Measurements from ENCODE around the gene TMEM97. TPM values are rescaled to one million over a fixed set of nuclear protein-coding genes. Genes with fewer than 3 reads are reported as not detected.
"Not testable (repeated sequence)": the region's sequence is repeated elsewhere in the genome, so short reads cannot be mapped to it uniquely, and the experiment has no call there.

The TMEM97 gene
- polyA plus RNA-seq, 3 donors = 50.0 to 63.4 (median 50.0) TPM

DNA sequence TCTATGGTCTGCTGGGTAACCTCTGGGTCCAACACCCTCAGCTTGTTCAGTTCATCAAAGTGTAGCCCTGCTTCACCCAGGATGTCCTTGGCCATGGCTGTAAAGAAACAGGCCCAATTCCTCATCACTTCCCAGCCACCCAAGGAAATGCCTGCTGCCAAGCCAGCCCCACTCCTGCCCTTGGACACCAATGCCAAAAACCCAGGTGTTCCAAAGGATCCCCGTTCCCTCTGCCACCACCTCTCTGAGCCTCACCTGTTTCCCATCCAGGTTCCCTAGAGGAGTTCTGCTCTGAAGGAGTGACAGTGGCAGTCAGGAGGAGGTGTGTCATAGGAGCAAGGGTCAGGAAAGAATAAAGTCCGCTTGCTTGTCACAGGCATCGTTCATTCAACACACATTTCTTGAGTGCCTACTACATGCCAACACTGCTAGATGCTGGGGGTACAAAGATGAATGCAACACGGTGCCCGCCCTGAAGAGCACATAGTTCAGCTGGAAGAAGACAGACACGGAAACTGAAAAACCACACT lies 13.0 kb downstream of the TMEM97 start:
- DNase-seq (ENCODE audit: extremely low read depth in 1 of 11, low read depth in 9 of 11, low spot score in 4 of 11) = no peak

DNA sequence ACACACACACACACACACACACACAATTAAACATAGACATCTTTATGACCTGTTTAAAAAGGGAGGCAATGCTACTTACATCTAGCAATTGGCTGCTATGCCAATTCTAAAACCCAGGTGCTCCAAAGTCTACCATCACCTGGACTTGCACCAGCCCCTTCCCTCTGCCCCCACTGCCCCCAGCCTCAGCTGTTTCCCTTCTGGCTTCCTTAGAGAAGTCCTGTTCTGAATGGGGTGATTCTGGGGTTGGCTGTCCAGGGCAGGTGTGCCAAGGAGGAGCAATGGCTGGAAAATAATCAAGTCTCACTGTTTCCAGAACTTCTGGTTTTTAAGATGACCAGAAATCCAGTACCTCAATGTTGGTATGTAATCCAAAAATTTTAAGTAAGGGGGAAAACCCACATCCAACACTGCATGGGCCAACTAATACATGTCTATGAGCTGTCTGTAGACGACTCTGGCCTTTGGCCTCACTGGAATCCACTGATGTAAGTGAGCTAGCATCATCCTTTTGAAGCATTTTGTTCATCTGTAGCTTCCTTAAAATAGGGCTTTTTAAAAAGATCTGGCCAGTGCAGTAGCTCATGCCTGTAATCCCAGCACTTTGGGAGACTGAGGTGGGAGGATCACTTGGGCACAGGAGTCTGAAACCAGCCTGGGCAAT lies 14.2 kb downstream of the TMEM97 start:
- DNase-seq (ENCODE audit: extremely low read depth in 1 of 11, low read depth in 9 of 11, low spot score in 4 of 11) = no peak

DNA sequence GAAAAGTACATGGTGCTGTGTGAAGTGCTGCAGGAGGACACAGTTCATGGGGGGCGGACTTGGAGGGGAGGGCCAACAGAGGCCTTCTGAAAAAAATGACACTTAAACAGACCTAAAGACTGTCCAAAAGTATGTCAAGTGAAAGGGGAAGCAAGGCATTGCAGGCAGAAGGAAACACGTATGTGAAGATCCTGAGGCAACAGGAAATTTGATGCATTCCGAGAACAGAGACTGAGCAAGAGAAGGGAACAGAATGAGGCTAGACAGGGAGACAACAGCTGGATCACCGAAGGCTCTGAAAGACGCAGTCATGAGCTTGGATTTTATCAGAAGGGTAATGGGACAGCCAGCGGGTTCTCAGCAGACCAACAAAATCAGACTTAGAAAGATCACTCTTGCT lies 15.2 kb downstream of the TMEM97 start:
- DNase-seq (ENCODE audit: extremely low read depth in 1 of 11, low read depth in 9 of 11, low spot score in 4 of 11) = no peak

DNA sequence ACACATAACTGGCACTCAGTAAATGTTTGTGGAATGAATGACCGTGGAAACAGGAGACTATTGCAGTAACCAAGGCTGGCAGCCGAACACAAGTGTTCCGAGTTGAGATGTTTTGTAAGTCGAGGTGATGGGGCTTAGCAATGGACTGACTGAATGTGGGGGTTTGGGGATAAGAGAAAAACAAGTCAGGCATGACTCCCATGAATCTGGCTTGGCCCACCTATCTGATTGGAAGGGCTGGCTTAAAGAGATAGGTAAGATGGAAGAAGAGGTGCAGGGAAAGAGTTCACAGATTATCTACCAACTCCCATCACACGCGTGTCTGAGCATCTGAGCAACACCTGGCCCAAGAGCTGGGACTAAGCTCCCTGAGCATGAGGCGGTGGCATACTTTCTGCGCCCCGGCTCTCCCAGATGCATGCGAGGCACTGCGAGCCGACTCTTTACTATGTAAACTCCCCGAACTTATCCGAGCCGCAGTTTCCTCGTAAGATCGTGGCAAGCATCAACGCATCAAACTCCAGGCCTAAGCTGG lies 15.7 kb downstream of the TMEM97 start:
- DNase-seq (ENCODE audit: extremely low read depth in 1 of 11, low read depth in 9 of 11, low spot score in 4 of 11) = no peak

DNA sequence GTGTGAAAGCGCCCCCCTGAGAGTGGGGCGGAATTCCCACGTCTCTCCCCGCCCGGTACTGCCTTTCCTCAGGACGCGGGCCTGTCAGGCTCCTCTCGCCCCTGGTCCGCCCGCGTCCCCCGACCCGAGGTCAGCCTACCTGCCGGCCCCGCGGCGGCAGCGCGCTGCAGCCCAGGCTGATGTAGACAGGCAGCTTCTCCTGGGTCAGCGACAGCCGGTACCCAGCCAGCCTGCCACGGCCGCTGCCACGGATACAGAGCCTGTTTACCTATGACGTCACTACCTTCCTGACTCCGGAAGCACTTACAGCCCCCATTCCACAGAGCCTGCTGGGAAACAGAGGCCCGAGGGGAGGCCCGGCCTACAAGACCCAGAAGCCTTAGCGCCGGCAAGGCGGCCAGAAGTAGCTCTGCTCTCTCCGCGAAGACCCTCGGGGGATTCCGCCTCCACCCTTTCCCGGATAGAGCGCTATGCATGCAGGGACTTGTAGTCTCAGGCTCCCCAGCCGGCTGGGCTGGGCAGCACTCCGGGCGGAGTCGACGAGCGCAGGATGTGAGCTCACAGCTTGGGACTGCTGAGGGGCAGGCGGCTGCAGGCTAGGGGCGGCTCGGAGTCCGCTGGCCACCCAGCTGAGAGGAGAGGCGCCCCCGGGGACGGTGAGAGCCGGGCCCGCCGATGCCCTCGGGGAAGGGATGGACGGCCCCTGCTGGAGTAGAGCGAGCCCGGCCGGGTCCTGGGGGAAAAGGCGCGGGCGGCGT lies 16.4 kb downstream of the TMEM97 start, which contains the start of the genes IFT20 and TNFAIP1:
Gene IFT20, minus strand, starts transcription at position 272 of the 758 bp plus-strand sequence. CDS start 3,487 bp downstream, outside the sequence.
Gene TNFAIP1, plus strand, starts transcription at position 561 of the 758 bp plus-strand sequence. CDS start 3,761 bp downstream, outside the sequence.
- peak; percentile 95 to 100 (median 99) for DNase-seq (ENCODE audit: extremely low read depth in 1 of 11, low read depth in 9 of 11, low spot score in 4 of 11)

DNA sequence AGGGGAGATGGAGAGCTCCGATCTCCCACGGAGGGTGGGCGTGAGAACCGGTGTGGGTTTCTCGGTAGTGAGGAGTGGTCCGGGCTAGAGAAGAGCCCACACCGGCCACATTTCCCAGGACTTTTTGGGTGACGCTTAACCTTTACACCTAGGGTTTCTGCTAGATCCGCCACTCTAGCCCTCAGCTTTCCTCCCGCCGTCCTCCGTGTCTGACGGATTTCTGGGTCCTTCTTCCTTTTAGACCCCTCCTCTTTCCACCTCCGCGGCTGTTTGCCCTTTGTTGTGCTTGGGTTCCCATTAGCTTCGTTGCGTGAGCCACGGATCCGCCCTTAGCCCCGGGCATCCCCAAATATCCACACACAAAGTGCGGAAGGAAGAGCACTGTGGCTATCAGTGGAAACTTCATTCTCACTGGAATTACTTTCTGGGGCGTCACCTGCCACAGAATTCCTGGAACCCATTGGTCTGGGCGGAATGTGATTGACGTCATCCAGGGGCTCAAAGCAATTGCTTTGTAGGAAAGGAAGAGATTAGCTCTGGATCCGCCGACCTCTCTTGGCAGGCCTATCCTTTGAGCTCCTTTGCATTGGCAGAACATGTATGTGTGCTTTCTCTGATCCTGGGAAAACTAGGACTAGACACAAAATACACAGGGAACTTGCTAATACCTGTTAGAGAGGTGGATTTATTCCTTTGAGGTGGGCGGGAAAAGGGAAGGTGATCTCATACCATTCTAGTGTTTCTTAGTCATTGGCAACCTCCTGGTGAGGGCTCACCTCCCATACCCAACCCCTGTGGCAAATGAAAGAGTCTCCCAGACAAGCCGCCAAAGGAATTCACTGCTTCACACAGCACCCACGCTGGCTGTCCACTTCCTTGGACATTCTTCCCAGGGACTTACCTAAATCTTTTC lies 17.2 kb downstream of the TMEM97 start:
- DNase-seq (ENCODE audit: extremely low read depth in 1 of 11, low read depth in 9 of 11, low spot score in 4 of 11) = peak; percentile 50 to 86 (median 71)

DNA sequence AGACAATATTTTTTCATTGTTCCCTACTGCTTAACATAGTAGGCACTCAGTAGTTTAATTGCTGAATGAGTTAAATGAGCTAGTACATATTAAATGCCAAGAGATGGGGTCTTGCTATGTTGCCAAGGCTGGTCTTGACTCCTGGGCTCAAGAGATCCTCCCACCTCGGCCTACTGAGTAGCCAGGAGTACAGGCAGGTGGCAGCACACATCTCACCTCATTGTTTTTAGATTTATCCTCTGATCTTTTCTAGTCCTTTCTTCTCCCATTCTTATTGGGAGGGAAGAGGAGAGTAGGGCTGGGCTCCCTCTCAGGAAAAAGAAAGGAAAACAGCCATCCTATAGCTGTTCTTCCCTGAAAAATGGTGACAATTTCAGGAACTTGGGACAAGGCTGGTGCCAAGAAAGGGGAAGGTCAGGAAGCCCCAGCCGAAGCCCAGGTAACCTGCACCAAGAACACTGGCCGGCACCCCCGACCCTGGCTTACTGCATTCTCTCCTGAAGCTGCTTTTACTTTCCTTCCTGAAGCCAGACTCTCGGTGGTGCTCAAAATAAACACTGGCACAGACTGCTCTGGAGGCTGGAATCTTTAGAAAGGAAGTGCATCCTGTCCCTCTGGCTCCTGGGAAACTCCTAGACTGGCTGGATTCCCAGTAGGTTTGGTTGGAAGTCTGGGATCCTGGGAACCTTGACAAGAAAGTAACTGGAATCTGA lies 19.2 kb downstream of the TMEM97 start:
- DNase-seq (ENCODE audit: extremely low read depth in 1 of 11, low read depth in 9 of 11, low spot score in 4 of 11) = no peak

DNA sequence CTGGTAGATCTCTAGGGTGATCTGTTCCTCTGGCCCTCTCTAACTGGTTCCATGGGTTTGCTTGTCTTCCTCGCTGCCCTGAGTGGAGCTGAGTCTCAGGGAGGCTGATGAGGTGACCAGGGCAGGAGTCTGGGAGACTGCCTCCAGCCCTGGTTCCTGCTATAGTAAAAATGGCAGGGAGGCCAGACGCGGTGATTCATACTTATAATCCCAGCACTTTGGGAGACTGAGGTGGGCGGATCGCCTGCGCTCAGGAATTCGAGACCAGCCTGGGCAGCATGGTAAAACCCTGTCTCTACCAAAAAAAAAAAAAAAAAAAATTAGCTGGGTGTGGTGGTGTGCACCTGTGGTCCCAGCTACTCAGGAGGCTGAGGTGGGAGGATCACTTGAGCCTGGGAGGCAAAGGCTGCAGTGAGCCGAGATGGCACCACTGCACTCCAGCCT lies 19.8 kb downstream of the TMEM97 start:
- not testable (repeated sequence) for DNase-seq (ENCODE audit: extremely low read depth in 1 of 11, low read depth in 9 of 11, low spot score in 4 of 11)

DNA sequence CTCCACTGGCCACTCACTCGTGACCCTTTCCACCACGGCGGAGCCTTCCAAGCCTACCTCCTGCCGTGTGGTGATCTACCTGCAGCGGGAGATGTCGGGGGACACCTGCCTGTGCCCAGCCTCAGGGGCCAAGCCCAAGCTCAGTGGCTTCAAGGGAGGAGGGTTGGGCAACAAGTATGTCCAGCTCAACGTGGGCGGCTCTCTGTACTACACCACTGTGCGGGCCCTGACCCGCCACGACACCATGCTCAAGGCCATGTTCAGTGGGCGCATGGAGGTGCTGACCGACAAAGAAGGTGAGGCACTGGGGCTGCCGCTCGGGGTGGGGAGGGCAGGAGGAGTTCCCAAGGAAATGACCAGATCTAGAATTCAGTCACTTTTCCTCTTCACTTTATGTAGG lies 20.4 kb downstream of the TMEM97 start:
- no peak for DNase-seq (ENCODE audit: extremely low read depth in 1 of 11, low read depth in 9 of 11, low spot score in 4 of 11)

DNA sequence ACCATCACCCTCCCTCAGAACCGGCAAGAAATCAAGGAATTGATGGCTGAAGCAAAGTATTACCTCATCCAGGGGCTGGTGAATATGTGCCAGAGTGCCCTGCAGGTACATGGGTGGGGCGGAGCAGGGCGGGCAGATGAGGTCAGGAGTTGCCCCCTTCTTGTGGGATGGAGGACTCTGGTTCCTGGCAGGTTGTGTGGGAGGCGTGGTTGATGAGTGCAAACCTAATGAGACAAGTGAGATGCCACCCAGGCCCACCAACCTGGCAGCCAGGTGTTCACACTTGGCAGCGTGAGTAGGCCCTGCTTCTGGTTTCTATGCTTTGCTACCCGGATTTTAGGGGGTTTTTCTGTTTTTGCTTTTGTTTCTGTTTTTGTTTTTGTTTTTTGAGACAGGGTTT lies 21.4 kb downstream of the TMEM97 start:
- no peak for DNase-seq (ENCODE audit: extremely low read depth in 1 of 11, low read depth in 9 of 11, low spot score in 4 of 11)

DNA sequence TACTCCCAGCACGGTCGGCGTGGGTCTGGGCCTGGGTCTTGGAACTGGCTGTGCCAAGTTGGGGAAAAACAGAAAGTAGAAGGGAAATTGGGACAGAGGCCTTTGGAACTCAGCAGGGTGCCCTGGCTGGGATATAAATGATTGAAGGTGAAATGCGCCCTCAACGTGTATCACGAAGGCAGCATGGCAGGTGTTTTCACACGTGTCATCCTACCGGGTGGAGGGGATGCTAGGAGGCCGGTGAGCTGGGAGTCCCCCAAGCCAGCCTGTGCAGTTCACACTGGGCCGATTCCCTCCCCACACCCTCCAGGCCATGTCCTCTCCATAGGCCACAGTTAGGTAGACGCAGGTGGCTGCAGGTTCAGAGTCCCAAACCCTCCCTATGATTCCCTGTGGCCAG lies 22.5 kb downstream of the TMEM97 start:
- DNase-seq (ENCODE audit: extremely low read depth in 1 of 11, low read depth in 9 of 11, low spot score in 4 of 11) = no peak

DNA sequence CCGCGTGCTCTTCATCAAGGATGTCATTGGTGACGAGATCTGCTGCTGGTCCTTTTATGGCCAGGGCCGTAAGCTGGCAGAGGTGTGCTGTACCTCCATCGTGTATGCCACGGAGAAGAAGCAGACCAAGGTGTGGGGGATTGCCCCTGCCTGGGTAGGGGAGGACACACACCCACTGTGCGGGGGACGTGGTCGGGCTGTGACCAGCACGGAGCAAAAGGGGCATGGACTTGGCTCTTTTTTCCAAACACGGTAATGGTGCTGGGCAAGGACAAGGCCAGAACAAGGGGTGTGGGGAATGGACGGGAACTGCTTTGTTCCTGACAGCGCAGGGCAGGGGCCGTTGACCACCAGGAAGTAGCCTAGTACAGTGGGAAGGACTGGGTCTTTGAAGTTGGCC lies 23.3 kb downstream of the TMEM97 start:
- no peak for DNase-seq (ENCODE audit: extremely low read depth in 1 of 11, low read depth in 9 of 11, low spot score in 4 of 11)

DNA sequence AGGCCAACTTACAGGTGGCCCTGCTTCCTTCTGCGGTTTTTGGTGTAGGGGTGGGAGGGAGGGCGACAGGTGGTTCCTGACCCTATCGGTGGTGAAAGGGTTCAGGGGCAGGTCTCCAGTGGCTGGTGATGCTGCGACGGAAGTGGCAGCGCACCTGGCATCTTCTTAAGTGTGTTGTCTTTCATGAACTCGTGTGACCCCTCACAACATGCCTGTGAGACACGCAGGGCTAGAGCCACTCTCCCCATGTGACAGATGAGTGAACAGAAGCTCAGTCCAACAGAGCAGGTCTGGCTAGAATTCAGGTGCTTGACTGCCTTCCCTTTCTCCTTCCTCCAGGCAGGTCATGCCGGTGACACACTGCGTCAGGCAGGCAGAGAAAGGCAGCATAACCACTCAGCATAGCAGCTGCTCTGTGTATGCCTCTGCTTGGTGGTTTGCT lies 24.5 kb downstream of the TMEM97 start:
- no peak for DNase-seq (ENCODE audit: extremely low read depth in 1 of 11, low read depth in 9 of 11, low spot score in 4 of 11)

DNA sequence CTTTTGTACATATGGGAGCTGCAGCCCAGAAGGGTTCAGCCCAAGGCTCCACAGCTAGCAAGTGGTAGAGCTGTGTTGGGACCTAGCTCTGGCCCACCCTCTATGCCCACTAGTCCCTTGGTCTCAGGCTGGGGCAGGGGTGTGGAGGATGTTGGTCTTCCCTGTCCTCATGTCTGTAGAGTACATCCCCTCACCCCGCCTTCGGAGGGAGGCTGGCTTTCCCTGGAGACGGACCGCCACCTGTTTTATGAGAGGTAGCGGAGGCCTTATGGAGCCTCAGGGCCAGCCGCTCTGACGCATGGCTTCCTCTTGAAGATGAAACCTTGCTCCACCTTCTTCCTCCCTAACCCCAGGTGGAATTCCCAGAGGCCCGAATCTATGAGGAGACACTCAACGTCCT lies 25.0 kb downstream of the TMEM97 start:
- DNase-seq (ENCODE audit: extremely low read depth in 1 of 11, low read depth in 9 of 11, low spot score in 4 of 11) = no peak

DNA sequence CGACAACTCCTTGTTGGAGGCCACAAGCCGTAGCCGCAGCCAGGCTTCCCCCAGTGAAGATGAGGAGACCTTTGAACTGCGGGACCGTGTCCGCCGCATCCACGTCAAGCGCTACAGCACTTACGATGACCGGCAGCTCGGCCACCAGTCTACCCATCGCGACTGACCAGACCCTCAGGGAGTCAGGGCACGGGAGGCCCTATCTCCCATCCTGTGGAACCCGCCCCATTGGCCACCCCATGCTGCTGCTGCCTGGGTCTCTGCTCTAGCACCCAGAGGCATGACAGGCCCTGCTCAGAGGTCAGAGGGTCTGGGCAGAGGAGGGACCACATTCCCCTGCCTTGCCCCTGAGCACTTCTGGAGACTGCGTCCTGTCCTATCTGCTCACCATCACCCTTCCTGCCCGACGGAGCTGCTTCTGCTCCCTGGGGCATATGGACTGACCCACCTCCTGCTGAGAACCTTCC lies 25.5 kb downstream of the TMEM97 start:
- DNase-seq (ENCODE audit: extremely low read depth in 1 of 11, low read depth in 9 of 11, low spot score in 4 of 11) = no peak

DNA sequence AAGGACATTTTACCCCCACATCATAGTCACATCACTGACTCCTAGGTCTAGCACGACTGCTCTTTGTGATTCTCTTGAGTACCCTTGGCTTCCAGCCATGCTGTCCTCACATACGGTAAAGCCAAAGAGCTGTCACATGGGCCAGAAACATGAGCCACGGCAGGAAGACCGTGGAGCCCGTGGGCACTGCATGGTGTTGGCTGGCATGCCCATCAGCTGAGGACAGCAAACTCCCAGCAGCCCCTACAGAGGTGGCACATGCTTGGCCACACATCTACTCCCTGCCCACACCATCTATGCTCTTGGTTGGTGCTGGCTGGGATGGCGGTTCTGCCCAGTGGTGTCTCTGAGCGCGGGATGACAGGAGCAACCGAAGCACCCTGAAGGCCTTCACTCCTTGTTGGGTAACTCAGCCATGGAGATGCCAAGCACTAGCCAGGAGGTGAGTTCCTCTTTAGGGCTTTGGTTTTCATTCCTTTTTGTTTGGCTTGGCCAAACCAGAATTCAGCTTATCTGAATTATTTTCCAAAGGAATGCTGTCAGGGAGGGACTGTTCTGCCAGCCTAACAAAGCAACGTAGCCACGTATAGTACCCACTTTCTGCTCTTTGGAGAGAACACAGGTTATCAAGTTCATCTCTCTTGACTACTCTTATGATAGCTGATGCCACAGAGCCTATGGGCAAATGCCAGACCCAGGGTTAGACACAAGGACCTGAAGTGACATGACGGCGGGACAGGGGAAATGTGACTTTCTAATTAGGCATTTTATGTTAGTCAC lies 26.6 kb downstream of the TMEM97 start:
- no peak for DNase-seq (ENCODE audit: extremely low read depth in 1 of 11, low read depth in 9 of 11, low spot score in 4 of 11)

DNA sequence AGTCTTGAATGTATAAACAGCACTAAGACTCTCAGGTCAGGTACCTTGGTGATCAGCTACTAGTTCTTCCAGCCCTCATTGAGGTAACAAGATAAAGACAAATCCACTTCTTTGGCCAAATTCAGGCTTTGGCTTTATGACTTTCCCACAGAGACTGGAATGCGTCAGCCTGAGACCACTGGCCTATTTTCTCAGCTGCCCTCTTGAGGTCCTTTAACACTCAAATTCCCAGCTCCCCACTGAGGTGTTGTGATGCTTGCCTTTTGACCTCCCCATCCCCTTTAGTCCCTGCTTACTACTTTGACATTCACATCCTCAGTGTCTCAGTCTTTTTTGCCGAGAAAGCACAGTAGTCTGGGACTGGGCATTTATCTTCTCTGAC lies 27.2 kb downstream of the TMEM97 start:
- no peak for DNase-seq (ENCODE audit: extremely low read depth in 1 of 11, low read depth in 9 of 11, low spot score in 4 of 11)
